RWPE1 (cell line): ENCODE data around the gene OVCA2.

Experiments
- CTCF ChIA-PET: fragments of 350-600 bp; sonication (Branson Sonifier 250); formaldehyde crosslinking; extraction: SDS; loops from one replicate; lab custom pipeline; 2021; lab: Yijun Ruan, JAX
- POLR2A ChIA-PET: fragments of 400-600 bp; formaldehyde crosslinking; extraction: SDS; loops from one replicate; lab custom pipeline; 2020; ENCODE audit warnings: antibody characterized with exemption; ENCODE audit not compliant: low non-redundant PET; lab: Yijun Ruan, JAX
- DNase-seq: peaks from one replicate; pipeline ENCODE4 v3.0.0; 2012; ENCODE audit warnings: low spot score
- H3K27ac ChIP-seq: fragments of 450-650 bp; 2 replicates; pipeline ENCODE4 v1.5.1; 2017
- TF ChIP-seq, protein P1 (sequence below): fragments of 450-650 bp; conservative IDR thresholded peaks from 2 replicates; pipeline ENCODE4 v1.5.1; 2017; ENCODE audit warnings: low read depth, mild to moderate bottlenecking

Gene OVCA2

DNA sequence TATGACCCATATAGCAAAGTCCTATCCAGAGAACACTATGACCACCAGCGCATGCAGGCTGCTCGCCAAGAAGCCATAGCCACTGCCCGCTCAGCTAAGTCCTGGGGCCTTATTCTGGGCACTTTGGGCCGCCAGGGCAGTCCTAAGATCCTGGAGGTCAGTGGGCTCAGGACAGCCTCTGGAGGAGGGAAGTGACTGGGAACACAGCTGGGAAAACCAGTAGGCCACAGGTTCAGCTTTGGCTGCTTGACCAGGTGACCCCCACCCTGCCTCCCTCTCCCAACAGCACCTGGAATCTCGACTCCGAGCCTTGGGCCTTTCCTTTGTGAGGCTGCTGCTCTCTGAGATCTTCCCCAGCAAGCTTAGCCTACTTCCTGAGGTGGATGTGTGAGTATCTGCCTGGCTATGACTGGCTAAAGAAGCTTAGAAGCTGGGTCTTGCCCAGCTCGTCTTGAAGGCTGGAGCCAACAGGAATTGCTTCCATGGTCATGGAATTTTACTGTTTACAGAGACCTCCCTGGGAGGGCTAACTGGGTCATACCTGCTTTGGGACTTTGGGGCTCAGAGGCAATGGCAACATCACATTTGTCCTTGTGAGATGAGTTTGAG, 1.5 kb upstream of the OVCA2 start:
- TF ChIP-seq, protein P1, sequence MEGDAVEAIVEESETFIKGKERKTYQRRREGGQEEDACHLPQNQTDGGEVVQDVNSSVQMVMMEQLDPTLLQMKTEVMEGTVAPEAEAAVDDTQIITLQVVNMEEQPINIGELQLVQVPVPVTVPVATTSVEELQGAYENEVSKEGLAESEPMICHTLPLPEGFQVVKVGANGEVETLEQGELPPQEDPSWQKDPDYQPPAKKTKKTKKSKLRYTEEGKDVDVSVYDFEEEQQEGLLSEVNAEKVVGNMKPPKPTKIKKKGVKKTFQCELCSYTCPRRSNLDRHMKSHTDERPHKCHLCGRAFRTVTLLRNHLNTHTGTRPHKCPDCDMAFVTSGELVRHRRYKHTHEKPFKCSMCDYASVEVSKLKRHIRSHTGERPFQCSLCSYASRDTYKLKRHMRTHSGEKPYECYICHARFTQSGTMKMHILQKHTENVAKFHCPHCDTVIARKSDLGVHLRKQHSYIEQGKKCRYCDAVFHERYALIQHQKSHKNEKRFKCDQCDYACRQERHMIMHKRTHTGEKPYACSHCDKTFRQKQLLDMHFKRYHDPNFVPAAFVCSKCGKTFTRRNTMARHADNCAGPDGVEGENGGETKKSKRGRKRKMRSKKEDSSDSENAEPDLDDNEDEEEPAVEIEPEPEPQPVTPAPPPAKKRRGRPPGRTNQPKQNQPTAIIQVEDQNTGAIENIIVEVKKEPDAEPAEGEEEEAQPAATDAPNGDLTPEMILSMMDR = no peak
- peak overlapping the region; percentile 83 for H3K27ac ChIP-seq
- ChIA-PET CTCF (interaction anchor here (0.7 to 1.1 kb wide), 2 partner anchors 14 to 15 kb away, joined by 3 read pairs; no protein-coding TSS in a partner anchor), POLR2A (no interaction called here)
- no peak for DNase-seq

DNA sequence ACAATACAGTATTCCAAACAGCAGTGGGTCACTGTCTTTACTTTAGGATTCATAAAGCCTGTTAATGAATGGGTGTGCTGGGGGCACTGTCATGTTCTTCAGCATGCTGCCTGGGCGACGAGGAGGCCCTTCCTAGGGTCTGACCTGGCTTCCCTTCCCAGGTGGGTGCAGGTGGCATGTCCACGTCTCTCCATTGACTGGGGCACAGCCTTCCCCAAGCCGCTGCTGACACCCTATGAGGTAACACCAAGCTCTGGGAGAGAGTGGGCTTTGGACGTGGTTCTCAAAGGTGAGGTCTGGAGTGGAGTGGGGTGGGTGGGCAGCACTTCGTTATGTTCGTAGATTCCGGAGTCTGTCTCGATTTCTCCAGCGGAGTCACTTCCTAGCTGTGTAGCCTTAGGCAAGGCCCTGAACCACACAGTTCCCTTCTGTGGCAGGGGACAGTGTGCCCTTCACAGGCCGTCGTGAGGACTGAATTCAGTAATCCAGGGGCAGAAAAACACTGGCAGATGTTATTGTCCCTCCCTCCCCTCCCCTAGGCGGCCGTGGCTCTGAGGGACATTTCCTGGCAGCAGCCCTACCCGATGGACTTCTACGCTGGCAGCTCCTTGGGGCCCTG, 771 bp upstream of the OVCA2 start:
- no peak for DNase-seq
- peak overlapping the region; percentile 83 for H3K27ac ChIP-seq
- ChIA-PET CTCF (interaction anchor here (0.6 to 1.1 kb wide), 3 partner anchors 13 to 184 kb away, joined by 3 to 4 read pairs (median 4); no protein-coding TSS in a partner anchor), POLR2A (no interaction called here)
- TF ChIP-seq, protein P1 = no peak

DNA sequence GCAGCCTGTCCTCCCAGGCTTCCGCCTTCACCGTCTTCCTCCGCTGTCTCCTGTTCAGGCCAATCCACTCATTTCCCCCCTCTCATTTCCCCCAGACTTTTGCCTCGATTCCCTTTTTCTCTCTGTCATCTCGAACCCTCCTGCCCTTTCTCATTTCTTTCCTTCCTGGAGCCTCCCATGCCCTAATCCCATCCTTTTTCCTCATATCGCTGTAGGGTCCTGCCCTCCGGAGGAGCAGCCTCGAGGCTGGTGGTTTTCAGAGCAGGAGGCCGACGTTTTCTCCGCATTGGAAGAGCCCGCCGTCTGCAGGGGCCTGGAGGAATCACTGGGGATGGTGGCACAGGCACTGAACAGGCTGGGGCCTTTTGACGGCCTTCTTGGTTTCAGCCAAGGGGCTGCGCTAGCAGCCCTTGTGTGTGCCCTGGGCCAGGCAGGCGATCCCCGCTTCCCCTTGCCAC, 597 bp downstream of the OVCA2 start:
- peak overlapping the region; percentile 83 for H3K27ac ChIP-seq
- TF ChIP-seq, protein P1 = no peak
- ChIA-PET POLR2A (no interaction called here), CTCF (interaction anchor here (0.7 kb wide), 1 partner anchor 103 kb away, joined by 3 read pairs; no protein-coding TSS in a partner anchor)
- no peak for DNase-seq

DNA sequence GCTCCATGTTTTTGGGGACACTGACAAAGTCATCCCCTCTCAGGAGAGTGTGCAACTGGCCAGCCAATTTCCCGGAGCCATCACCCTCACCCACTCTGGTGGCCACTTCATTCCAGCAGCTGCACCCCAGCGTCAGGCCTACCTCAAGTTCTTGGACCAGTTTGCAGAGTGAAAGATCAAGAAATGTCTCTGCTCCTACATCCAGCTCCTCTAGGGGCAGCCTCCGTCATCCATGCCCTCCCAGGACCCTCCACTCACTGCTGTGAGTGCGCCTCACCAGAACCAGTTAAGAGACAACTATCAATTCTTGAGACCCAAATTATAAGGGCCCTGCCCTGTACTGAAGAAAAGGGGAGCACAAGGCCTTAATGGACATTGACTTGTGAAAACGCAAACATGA, 1.1 kb downstream of the OVCA2 start:
- TF ChIP-seq, protein P1 = no peak
- ChIA-PET POLR2A (no interaction called here), CTCF (interaction anchor here (0.6 to 2.3 kb wide), 3 partner anchors 12 to 202 kb away, joined by 3 to 6 read pairs (median 4); partner anchors contain the start of gene HIC1)
- peak overlapping the region; percentile 83 for H3K27ac ChIP-seq
- no peak for DNase-seq

DNA sequence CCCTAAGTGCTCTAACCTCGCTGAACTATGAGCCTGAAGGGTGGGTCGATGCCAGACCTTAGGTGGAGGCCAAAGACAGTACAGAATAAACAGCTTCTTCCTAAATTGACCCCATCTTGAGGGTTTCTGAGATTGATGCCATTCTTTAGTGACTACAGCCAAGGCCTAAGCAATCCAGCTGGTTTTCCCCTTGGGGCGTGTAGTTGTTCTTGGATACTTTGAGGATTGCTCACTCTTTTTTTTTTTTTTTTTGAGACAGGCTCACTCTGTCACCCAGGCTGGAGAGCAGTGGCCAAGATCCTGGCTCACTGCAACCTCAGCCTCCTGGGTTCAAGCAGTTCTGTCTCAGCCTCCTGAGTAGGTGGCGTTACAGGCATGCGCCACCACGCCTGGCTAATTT, 2.0 kb downstream of the OVCA2 start:
- ChIA-PET CTCF (interaction anchor here (0.6 to 2.3 kb wide), 4 partner anchors 11 to 201 kb away, joined by 4 to 6 read pairs (median 5); partner anchors contain the start of gene HIC1), POLR2A (no interaction called here)
- peak overlapping the region; percentile 83 for H3K27ac ChIP-seq
- DNase-seq = no peak
- TF ChIP-seq, protein P1 = no peak

DNA sequence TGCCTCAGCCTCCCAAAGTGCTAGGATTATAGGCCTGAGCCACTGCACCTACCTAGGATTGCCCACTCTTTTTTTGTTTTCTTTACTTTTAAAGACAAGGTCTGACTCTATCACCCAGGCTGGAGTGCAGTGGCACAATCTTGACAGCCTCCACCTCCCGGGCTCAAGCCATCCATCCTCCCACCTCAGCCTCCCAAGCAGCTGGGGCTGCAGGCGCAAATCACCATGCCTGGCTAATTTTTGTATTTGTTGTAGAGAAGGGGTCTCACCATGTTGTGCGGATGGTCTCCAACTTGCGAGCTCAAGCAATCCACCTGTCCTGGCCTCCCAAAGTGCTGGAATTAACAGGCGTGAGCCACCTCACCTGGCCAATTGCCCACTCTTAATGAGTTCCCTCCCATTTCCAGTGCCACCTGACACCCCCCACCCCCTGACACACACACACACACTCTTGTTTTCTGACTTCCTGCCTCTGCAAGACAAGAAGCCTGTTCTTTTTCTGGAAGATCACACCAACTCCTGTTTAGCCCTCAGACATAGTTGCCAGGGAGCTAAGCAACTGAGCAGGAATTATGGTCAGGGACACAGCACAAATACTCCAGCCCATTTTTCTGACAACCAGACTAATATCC, 2.6 kb downstream of the OVCA2 start:
- no peak for DNase-seq
- POLR2A ChIA-PET = interaction anchor here (0.6 kb wide), 1 partner anchor 13 kb away, joined by 4 read pairs; no protein-coding TSS in a partner anchor
- CTCF ChIA-PET = interaction anchor here (0.6 to 2.3 kb wide), 3 partner anchors 10 to 200 kb away, joined by 4 to 6 read pairs (median 5); partner anchors contain the start of gene HIC1
- TF ChIP-seq, protein P1 = no peak
- peak overlapping the region; percentile 83 for H3K27ac ChIP-seq
